Epithelial cell of proximal tubule (primary cell): Measurements from ENCODE around the gene HPDL. TPM values are rescaled to one million over a fixed set of nuclear protein-coding genes. Genes with fewer than 3 reads are reported as not detected.
"Not testable (repeated sequence)": the region's sequence is repeated elsewhere in the genome, so short reads cannot be mapped to it uniquely, and the experiment has no call there.

Experiments used
- DNase-seq: peaks from one replicate; pipeline ENCODE4 v3.0.0-alpha.2; 2011; ENCODE audit warnings: low read depth
- H3K4me3 ChIP-seq: 2 replicates; pipeline ENCODE4 v1.5.1; 2011; ENCODE audit warnings: low read depth, mild to moderate bottlenecking, low read length
- total RNA-seq: library from RNA; depleted of rRNA; stranded (reverse); fragments of >200 nt; gene quantifications from 2 replicates; pipeline ENCODE4 v1.2.3, GENCODE V29; 2015
- TF ChIP-seq, protein P1 (sequence below): conservative IDR thresholded peaks from 2 replicates; pipeline ENCODE4 v1.5.1; 2012; ENCODE audit warnings: low read depth, mild to moderate bottlenecking, low read length

Gene HPDL
- total RNA-seq, 1 donor from 2014 or later = 2.9 TPM

DNA sequence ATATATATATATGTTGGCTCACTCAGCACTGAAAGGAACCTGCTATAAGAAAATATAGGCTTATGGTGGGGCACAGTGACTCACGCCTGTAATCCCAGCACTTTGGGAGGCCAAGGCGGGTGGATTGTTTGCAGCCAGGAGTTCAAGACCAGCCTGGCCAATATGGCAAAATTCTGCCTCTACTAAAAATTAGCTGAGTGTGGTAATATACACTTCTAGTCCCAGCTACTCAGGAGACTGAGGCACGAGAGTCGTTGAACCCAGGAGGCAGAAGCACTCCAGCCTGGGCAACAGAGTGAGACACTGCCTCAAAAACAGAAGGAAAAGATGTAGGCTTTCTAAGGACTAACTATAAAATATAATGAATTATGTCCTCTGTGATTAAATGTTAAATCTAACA lies 28.1 kb downstream of the HPDL start:
- H3K4me3 ChIP-seq = no peak overlapping the region
- TF ChIP-seq, protein P1, sequence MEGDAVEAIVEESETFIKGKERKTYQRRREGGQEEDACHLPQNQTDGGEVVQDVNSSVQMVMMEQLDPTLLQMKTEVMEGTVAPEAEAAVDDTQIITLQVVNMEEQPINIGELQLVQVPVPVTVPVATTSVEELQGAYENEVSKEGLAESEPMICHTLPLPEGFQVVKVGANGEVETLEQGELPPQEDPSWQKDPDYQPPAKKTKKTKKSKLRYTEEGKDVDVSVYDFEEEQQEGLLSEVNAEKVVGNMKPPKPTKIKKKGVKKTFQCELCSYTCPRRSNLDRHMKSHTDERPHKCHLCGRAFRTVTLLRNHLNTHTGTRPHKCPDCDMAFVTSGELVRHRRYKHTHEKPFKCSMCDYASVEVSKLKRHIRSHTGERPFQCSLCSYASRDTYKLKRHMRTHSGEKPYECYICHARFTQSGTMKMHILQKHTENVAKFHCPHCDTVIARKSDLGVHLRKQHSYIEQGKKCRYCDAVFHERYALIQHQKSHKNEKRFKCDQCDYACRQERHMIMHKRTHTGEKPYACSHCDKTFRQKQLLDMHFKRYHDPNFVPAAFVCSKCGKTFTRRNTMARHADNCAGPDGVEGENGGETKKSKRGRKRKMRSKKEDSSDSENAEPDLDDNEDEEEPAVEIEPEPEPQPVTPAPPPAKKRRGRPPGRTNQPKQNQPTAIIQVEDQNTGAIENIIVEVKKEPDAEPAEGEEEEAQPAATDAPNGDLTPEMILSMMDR = no peak
- no peak for DNase-seq

DNA sequence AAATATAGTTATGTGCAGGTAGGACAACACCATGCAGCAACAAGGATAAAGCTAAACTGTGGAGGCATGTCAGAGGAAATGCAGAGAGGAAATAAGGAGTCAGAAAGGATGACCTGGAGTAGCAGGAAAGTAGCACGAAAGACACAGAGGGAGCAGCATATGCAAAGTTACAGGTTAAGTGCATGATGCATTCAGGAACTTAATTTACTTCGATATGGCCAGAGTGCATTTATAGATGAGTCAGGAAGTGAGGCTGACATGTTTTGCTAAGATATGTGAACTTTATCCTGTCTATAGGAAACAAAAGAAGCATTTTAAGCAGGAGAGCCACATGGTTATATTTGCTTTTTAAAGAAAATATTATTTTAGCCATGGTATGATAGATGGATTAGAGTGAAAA lies 29.0 kb downstream of the HPDL start:
- no peak for DNase-seq
- H3K4me3 ChIP-seq = no peak overlapping the region
- TF ChIP-seq, protein P1 = no peak

DNA sequence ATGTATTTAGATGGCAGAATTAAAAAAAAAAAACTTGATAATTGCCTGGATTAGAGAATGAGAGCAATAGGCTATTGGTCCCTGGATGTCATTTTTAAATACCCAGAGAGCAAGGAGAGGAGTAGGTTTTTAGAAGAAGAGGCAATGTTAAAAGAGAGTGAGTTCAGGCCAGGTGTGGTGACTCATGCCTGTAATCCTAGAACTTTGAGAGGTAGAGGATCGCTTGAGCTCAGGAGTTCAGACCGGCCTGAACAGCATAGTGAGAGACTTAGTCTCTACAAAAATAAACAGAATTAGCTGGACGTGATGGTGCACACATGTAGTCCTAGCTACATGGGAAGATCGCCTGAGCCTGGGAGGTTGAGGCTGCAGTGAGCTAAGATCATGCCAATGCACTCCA lies 29.5 kb downstream of the HPDL start:
- TF ChIP-seq, protein P1 = no peak
- no peak overlapping the region for H3K4me3 ChIP-seq
- no peak for DNase-seq

DNA sequence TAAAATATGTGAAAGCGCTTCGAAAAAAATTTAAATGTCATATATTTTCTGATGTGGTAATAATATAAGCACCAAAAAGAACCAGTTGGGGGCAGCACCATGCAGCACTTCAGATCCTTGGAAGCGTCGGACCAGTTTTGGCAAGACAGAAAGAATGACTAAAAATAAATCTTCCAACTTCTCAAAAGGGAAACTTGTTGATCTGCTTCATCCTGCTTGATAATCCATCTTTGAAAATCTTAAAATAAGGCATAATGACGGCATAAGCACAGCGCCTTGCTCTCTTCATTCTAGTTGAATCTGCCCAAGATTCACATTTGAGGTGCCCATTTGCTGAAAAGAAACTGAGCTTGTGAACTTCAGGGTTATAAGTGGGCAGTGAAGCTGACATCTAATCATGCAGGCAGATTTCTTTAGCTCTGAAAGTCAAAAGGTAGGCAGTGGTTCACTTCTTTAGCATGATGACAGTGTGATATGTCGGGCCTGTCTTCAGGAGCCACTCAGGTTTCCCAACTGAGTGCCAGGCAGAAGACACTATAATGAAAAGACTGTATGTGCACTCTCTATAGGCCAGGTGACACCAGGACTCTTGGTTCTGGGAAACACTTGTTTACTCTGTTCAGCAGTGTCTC lies 33.3 kb downstream of the HPDL start:
- peak; percentile 10 for DNase-seq
- H3K4me3 ChIP-seq = no peak overlapping the region
- TF ChIP-seq, protein P1 = peak; percentile 73

DNA sequence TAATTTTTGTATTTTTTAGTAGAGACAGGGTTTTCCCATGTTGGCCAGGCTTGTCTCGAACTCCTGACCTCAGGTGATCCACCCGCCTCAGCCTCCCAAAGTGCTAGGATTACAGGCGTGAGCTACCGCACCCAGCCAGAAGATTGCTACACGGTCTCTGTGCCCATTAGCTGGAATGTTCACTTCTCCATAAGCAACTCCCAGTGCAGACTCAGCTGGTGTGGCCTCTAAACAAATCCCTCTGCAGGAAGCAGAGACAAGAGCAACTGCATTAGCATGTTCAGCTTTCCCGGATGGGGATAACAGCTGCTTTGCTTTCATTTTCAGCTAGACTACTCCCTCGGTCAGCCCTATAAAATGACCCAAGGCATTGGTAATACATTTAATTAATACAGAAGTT lies 34.3 kb downstream of the HPDL start:
- not testable (repeated sequence) for DNase-seq, H3K4me3 ChIP-seq

DNA sequence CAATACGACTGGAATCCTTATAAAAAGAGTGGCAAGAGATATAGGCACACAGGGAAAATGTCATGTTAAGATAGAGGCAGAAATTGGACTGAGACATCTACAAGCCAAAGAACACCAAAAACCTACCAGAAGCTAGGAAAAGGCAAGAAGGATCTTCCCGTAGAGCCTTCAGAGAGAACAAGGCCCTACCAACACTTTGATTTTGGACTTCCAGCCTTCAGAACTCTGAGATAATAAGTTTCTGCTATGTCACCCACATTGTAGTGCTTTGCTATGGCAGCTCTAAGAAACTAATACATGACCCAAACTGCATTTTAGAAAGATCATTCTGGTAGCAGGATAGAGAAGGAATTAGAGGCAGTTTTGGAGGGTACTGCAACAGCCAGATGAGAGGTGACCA lies 37.6 kb downstream of the HPDL start:
- no peak overlapping the region for H3K4me3 ChIP-seq
- TF ChIP-seq, protein P1 = no peak
- DNase-seq = no peak

DNA sequence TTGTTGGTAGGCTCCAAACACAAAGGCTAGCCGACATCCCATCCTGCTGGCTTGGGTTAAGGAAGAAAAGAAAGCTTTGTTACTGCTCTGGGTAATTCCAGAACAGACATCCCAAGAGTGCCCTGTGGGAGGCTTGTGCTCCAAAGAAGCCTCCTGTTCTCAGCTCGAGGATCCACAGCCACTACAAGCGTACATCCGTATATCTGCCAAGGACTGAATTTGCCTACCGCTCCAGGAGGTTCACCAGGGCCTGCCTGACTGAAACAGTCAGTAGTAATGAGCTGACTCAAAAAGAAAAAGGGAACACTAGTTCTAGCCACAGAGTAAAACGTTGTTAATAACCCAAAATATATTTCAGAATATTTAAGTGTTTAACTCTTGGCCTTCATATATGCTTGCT lies 38.4 kb downstream of the HPDL start:
- TF ChIP-seq, protein P1 = no peak
- DNase-seq = no peak

DNA sequence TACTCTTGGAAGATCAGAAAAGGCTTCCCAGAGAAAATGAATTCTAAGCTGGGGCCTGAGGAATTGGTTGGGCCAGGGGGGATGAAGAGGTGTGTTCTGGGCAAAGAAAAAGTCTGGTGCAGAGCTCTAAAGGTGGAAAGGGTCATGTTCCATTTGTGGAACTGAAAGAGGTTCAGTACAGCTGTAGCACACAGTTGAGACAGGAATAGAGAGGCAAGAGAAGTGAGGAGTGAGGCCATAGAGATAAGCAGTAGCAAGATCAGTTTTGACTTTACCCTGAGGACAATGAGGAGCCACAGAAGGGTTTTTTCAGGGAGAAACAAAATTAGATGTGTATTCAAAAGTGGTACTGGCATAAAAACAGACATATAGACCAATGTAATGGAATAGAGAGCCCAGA lies 43.9 kb downstream of the HPDL start:
- TF ChIP-seq, protein P1 = no peak
- H3K4me3 ChIP-seq = no peak overlapping the region
- no peak for DNase-seq

More for the DNA sequence above, 38.4 kb downstream of the HPDL start:
- H3K4me3 ChIP-seq = no peak overlapping the region
